CD14-positive monocyte (primary cell): ENCODE measurements around the gene LGR4. TPM values are rescaled to one million over a fixed set of nuclear protein-coding genes. Genes with fewer than 3 reads are reported as not detected.

ENCODE experiments used
- DNase-seq, 3 donors: peaks; one replicate each; pipeline ENCODE4 v3.0.0-alpha.2; 2011 to 2022
- H2AFZ ChIP-seq: 2 replicates; pipeline ENCODE4 v1.6.0; 2012; ENCODE audit warnings: mild to moderate bottlenecking, low read depth, low read length, inconsistent platforms; ENCODE audit not compliant: insufficient read depth, poor library complexity, severe bottlenecking
- H3K27ac ChIP-seq, 2 donors: 1 replicate in 1 of 2; 2 replicates in 1 of 2; pipeline ENCODE4 v1.5.1; 2012 to 2013; ENCODE audit warnings: low read length in 2 of 2, control low read depth in 1 of 2, inconsistent platforms in 1 of 2, low read depth in 1 of 2, mild to moderate bottlenecking in 1 of 2
- H3K27me3 ChIP-seq, 2 donors: one replicate each; pipeline versions ENCODE4 v1.6.0 to v1.6.1; 2011 to 2013; ENCODE audit warnings: low read length in 2 of 2; ENCODE audit not compliant: control insufficient read depth in 2 of 2, insufficient read depth in 2 of 2
- H3K36me3 ChIP-seq, 2 donors: replicated peaks in 1 of 2; 1 replicate in 1 of 2; 2 replicates in 1 of 2; pipeline versions ENCODE4 v1.5.1 to v1.6.1; 2012 to 2013; ENCODE audit warnings: low read length in 2 of 2, control low read depth in 1 of 2, inconsistent platforms in 1 of 2, mild to moderate bottlenecking in 1 of 2; ENCODE audit not compliant: insufficient read depth in 2 of 2, control insufficient read depth in 1 of 2
- H3K4me1 ChIP-seq, 2 donors: 1 replicate in 1 of 2; 2 replicates in 1 of 2; pipeline versions ENCODE4 v1.5.1 to v1.6.1; 2012 to 2013; ENCODE audit warnings: low read length in 2 of 2, control low read depth in 1 of 2, inconsistent platforms in 1 of 2, mild to moderate bottlenecking in 1 of 2, moderate library complexity in 1 of 2; ENCODE audit not compliant: insufficient read depth in 2 of 2, control insufficient read depth in 1 of 2
- H3K4me2 ChIP-seq: replicated peaks from 2 replicates; pipeline ENCODE3; 2012; ENCODE audit warnings: low read length, moderate library complexity, mild to moderate bottlenecking; ENCODE audit not compliant: poor library complexity, severe bottlenecking; ENCODE audit errors: extremely low read depth
- H3K4me3 ChIP-seq, 3 experiments: fragments of 200-600 bp in 1 of 3; sonication (generic) in 1 of 3; replicated peaks in 1 of 3; 1 replicate in 2 of 3; 2 replicates in 1 of 3; pipeline ENCODE4 v1.5.1; 2011 to 2013; ENCODE audit warnings: low read length in 3 of 3, mild to moderate bottlenecking in 3 of 3, control low read depth in 2 of 3, low read depth in 2 of 3, inconsistent platforms in 1 of 3, moderate library complexity in 1 of 3
- H3K79me2 ChIP-seq: 2 replicates; pipeline ENCODE4 v1.6.0; 2012; ENCODE audit warnings: mild to moderate bottlenecking, control low read depth, inconsistent platforms, low read length, moderate library complexity; ENCODE audit not compliant: insufficient read depth
- H3K9ac ChIP-seq: 2 replicates; pipeline ENCODE4 v1.6.0; 2017; ENCODE audit warnings: low read length, mild to moderate bottlenecking; ENCODE audit not compliant: insufficient read depth, poor library complexity, severe bottlenecking
- H3K9me3 ChIP-seq, 2 donors: replicated peaks in 1 of 2; 1 replicate in 1 of 2; 2 replicates in 1 of 2; pipeline versions ENCODE4 v1.5.1 to v1.6.1; 2012 to 2013; ENCODE audit warnings: low read length in 2 of 2, control low read depth in 1 of 2; ENCODE audit not compliant: control insufficient read depth in 1 of 2, insufficient read depth in 1 of 2
- H4K20me1 ChIP-seq: 2 replicates; pipeline ENCODE4 v1.6.0; 2012; ENCODE audit warnings: mild to moderate bottlenecking, low read length, control low read depth, moderate library complexity; ENCODE audit not compliant: insufficient read depth
- H3K27ac Mint-ChIP-seq, 7 donors: one replicate each; pipeline ENCODE4 v1.8.0; 2020; ENCODE audit warnings: mild to moderate bottlenecking in 7 of 7, mixed read lengths in 7 of 7, moderate library complexity in 6 of 7, inconsistent platforms in 2 of 7
- H3K27me3 Mint-ChIP-seq, 3 donors: one replicate each; pipeline ENCODE4 v1.8.0; 2021 to 2022; ENCODE audit warnings: low read depth in 3 of 3, mild to moderate bottlenecking in 3 of 3, mixed read lengths in 3 of 3, moderate library complexity in 3 of 3, inconsistent platforms in 1 of 3
- H3K36me3 Mint-ChIP-seq, 2 donors: one replicate each; pipeline ENCODE4 v1.8.0; 2020; ENCODE audit warnings: mixed read lengths in 2 of 2, inconsistent platforms in 1 of 2, mild to moderate bottlenecking in 1 of 2
- H3K4me1 Mint-ChIP-seq: one replicate; pipeline ENCODE4 v1.8.0; 2020; ENCODE audit warnings: mild to moderate bottlenecking, mixed read lengths
- H3K4me3 Mint-ChIP-seq, 2 donors: one replicate each; pipeline ENCODE4 v1.8.0; 2020; ENCODE audit warnings: mild to moderate bottlenecking in 2 of 2, mixed read lengths in 2 of 2, moderate library complexity in 1 of 2
- H3K9me3 Mint-ChIP-seq, 7 donors: one replicate each; pipeline ENCODE4 v1.8.0; 2020 to 2022; ENCODE audit warnings: mixed read lengths in 7 of 7, mild to moderate bottlenecking in 6 of 7, moderate library complexity in 6 of 7, inconsistent platforms in 2 of 7
- CTCF ChIP-seq: fragments of 200-600 bp; IDR thresholded peaks from one replicate; pipeline ENCODE4 v1.8.0; 2022; ENCODE audit warnings: antibody characterized with exemption, mild to moderate bottlenecking
- WGBS: methylation state at CpG from one replicate; pipeline ENCODE4 v1.1.5; 2013; ENCODE audit warnings: missing lambda C conversion rate; ENCODE audit not compliant: insufficient coverage; 5-methylcytosine and 5-hydroxymethylcytosine counted together
- intact Hi-C, 2 donors: fragments of 100-400 bp; cut with micrococcal nuclease; formaldehyde crosslinking; loops; one replicate each; pipeline versions ENCODE4 v1.15.0 to v1.15.1; 2023
- polyA plus RNA-seq, 3 donors: library from polyadenylated mRNA; depleted of rRNA in 1 of 3; unstranded in 2 of 3; stranded (reverse) in 1 of 3; fragments of 300-500 nt in 2 of 3; fragments of >200 nt in 1 of 3; fragmentation: Illumina TruSeq in 2 of 3; gene quantifications; 1 replicate in 2 of 3; 2 replicates in 1 of 3; pipeline ENCODE4 v1.2.3, GENCODE V29; 2012 to 2021

LGR4 gene
- polyA plus RNA-seq, 3 donors, result 0.67 to 0.92 (median 0.72) TPM

- Histone ChIP-seq H3K27ac (no peak overlapping the region), H3K4me1 (peaks cover 0 to 3% of the 10 kb centered on the region in 2 donors), H3K79me2 (no peaks in the 10 kb centered on the region), H3K27me3 (no peaks in the 10 kb centered on the region), H2AFZ (no peak overlapping the region), H4K20me1 (no peaks in the 10 kb centered on the region), H3K9ac (no peak overlapping the region), H3K9me3 (no peaks in the 10 kb centered on the region), H3K4me2 (no peak overlapping the region), H3K36me3 (no peaks in the 10 kb centered on the region), H3K4me3 (no peak overlapping the region)
- Mint-ChIP-seq H3K9me3 (no peaks in the 10 kb centered on the region), H3K27me3 (no peaks in the 10 kb centered on the region), H3K4me1 (peaks cover 5% of the 10 kb centered on the region), H3K4me3 (no peak overlapping the region), H3K36me3 (no peaks in the 10 kb centered on the region), H3K27ac (no peak overlapping the region)
- TF ChIP-seq CTCF, result no peak
- DNase-seq, result no peak
- WGBS, result no CpG with 5 or more reads among the region's 1 CpG
- intact Hi-C loops, result no loop called here
Measured at GRCh38 chr11:27410272-27410671, 62.3 kb downstream of the LGR4 start.

- Histone ChIP-seq H3K27ac (no peak overlapping the region), H4K20me1 (no peaks in the 10 kb centered on the region), H3K4me3 (no peak overlapping the region), H3K36me3 (no peaks in the 10 kb centered on the region), H2AFZ (no peak overlapping the region), H3K27me3 (no peaks in the 10 kb centered on the region), H3K9me3 (no peaks in the 10 kb centered on the region), H3K79me2 (no peaks in the 10 kb centered on the region), H3K4me2 (no peak overlapping the region), H3K4me1 (peaks cover 0 to 3% of the 10 kb centered on the region in 2 donors), H3K9ac (no peak overlapping the region)
- no peak for DNase-seq
- H3K27ac Mint-ChIP-seq, result no peak overlapping the region
- no CpG with 5 or more reads among the region's 2 CpGs for WGBS
- H3K4me3 Mint-ChIP-seq, result no peak overlapping the region
- TF ChIP-seq CTCF, result no peak
- peaks cover 5% of the 10 kb centered on the region for H3K4me1 Mint-ChIP-seq
- H3K27me3 Mint-ChIP-seq, result no peaks in the 10 kb centered on the region
- H3K9me3 Mint-ChIP-seq, result no peaks in the 10 kb centered on the region
- no peaks in the 10 kb centered on the region for H3K36me3 Mint-ChIP-seq
- intact Hi-C loops, result no loop called here
Measured at GRCh38 chr11:27409742-27410141, 62.8 kb downstream of the LGR4 start.
